GM18907 (cell line): Measurements from ENCODE around the gene TMEM151B.

Experiments used
- ATAC-seq: cut with Tn5 transposase; IDR thresholded peaks from one replicate; pipeline ENCODE4 v1.9.1; 2021; ENCODE audit warnings: mild to moderate bottlenecking, moderate library complexity; ENCODE audit not compliant: unreplicated experiment

Gene TMEM151B

DNA sequence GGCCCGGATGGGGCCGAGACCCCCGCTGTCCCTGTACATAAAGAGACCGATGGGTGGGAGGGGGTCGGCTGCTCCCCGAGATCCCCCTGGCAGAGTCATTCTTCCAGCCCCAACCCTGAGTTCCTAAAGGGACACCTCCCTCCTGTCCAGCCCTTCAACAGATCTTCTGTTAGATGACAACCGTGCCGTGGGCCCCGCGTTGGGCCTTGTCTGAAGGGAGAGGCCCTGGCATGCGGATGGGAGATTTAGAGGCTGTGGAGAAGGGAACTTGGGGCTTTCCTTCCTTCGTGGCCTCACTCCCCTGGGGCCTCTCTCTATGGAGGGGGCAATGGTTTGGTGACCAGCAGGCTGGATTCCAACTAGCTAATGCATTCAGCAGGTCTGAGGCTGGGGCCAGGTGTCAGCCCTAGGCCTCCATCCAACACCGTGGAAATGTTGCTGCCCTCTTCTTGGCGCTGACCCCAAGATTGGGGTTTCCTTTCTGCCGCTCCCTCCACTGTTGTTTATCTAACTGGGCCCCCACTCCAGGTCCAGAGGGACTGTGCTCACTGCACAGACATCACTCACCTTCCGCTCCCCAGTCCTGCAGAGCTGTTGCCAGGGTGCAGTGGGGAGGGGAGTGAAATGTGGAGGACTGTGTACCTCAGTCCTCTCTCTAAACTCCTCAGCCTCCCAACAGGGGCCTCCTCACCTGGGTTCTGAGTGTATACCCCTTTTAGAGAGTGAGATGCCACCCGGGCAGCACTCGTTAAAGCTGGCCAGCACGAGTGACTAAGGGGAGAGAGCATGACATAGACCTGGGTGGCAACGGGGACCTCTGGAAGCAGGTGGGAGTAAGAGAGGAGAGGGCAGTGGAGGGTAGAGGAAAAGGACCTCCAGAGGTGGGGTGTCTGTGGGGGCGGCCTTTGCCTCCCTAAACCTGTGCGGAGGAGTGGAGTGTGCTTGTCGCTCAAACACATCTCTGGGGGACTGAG, 6.7 kb downstream of the TMEM151B start:
- ATAC-seq: no peak

DNA sequence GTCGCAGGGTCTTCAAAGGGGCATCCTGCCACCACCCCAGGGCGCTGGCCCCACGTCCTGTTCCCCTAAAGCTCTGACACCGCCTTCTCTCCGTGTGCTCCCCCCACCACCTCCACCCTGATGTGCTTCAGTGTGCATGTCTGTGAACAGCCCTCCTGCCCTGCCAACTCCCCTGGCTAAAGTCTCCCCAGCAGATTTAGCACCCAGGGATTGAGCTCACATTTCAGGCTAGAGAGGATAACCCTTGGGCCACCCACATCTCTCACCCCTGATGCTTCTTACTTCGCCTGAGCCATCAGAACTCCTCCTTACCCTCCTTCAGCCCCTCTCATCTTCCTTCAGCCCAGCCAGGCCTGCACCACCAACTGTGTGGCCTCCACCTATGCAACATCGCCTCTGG, 7.5 kb downstream of the TMEM151B start:
- ATAC-seq: no peak

DNA sequence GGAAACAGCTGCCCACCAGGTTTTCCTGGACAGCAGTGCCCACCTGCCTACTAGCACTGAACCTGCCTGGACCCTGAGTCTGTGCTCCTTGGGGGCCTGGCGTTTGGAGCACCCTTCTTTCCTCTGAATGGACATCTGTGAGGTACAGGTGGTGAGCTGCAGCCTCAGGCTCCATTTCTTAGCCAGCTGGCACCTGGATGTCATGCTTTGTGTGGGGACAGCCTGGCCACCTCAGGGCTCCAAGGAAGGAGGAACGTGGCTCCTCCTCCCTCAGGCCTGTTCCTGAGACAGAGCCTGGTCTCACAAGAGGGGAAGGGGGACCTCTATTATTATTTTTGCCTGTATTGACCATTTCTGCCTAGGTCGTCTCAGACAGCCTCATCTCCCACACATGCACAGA, 8.1 kb downstream of the TMEM151B start:
- no peak for ATAC-seq

DNA sequence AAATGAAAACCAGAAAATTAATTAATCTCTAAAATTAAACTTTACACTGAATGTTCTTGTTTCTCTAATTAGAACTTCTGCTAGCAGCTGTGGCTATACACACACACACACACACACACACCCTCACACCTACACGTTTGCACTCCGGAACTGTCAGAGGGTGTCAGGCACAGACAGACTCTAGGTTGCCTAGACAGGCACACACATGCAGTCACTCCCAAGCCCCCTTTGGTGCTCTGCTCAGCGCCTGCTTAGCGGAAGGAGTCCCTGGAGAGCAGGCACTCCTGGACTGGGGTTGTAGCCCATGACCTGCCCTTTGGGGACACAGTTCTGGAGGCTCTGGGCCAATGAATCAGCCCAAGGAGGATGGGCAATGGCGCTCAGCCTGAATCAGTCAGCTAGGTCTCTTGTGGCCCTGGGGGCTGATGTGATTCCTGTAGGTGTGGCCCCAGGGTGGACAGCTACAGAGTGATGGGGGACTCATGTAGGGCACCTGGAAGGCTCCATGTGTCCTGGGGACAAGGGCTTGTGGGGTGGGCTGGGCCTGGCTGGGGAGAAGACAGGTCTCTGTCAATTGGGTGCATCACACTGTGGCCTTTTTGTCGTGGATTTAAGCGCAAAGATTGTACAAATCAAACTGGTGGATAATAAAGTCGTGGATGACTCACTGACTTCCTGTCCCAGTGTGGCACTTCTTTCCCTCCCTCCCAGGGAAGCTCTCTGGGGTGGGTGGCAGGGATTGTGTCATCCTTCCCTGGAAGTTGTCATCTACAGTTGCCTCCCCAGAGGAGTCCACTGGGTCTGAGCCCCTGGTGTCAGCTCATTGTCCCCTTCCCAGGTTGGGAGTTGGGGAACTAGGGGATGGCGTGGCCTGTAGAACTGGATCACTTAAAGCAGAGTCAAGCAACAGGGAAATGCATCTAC, 8.8 kb downstream of the TMEM151B start:
- ATAC-seq: no peak

DNA sequence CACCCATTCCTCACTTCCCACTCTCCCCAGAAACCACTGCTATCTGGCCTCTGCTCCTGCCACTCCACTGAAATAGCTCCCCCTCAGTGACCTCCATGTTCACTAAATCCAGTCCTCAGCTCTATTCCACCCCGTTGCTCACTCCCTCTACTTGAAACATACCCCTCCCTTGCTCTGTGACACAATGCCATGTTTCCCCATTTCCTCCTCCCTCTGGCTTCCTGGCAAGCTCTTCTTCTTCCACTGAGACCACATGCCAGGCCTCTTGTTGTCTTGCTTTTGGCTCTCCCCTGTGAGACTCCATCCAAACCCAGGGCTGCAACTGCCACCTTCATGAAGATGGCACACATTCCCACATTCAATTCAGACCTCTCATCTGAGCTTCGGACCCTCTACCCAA, 13.9 kb downstream of the TMEM151B start:
- ATAC-seq: no peak

DNA sequence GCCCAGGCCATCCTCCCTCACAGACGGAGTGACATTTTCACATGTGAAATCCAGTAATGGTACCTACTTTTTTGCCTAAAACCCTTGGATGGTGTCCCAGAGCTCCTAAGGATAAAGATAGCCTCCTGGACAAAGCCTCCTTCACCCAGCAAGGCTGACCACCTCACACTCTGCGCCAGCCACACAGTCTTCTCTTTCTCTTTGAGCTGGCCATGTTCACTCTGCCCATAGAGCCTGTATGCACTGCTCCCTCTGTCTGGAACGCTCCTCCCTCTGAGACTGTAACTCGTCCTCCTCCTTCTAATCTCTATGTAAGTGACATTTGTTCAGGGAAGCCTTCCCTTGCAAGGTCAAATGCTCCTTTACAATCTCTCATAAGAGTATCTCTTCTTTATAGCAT, 14.6 kb downstream of the TMEM151B start:
- no peak for ATAC-seq

DNA sequence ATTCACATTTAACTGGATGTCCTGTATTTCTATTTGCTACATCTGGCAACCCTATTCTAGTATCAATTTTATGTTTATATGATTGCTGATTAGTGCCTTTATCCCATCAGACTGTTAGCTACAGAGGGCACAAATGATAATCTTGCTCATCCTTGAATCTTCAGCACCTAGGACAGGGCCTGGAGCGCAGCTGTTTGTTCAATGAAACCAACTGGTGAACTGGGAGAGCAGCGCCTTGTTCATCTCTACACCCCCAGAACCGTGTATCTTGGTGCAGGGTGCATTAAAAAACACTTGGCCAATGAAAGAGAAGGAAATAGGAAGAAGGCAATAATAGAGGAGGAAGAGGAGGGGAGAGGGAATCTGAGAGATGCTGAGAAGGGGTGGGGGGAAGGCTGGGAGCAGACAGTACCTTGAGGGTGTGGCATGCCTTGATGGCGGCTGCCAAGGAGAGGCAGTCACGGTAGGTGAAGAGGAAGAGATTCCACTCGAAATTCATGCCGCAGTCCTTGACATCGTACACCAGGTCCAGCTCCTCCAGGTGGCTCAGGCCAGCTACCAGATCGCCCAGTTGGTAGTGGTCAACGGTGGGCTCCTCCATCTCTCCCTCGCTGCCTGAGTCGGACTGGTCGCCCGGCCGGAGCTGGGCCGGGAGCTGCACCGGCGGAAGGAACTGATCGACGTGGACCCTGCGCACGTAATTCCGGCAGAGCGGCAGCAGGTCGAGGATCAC, 15.5 kb downstream of the TMEM151B start:
- ATAC-seq: no peak

DNA sequence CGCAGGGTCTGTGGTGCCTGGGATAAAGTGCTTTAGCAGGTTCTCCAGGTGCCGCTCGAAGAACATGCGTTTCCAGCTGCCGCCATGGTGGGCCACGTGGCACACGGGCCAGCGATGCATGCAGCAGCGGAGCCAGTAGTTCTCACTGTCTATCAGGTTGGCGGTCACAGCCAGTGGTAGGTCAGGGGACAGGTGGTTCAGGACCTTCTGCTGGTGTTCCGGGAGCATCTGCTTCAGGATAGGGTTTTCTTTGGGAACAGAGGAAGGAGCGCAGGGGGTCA, 16.0 kb downstream of the TMEM151B start:
- ATAC-seq: no peak

DNA sequence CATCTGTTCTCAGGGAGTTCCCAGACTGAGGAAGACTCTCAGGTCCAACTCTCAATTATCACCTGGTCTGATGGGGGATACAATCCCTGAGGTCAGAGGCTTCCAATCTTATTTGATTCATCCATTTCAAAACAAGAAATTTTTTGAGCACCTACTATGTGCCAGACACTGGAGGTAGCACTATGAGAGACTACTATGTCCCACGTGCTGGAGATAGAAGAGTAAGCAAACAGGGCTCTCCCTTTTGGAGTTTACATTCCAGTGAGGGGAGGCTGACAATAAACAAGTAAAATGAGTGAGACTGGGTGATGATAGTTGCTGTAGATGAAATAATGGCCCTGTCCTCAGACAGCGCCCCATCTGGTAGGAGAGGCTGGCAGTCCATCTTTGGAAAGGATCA, 16.5 kb downstream of the TMEM151B start:
- ATAC-seq: no peak

DNA sequence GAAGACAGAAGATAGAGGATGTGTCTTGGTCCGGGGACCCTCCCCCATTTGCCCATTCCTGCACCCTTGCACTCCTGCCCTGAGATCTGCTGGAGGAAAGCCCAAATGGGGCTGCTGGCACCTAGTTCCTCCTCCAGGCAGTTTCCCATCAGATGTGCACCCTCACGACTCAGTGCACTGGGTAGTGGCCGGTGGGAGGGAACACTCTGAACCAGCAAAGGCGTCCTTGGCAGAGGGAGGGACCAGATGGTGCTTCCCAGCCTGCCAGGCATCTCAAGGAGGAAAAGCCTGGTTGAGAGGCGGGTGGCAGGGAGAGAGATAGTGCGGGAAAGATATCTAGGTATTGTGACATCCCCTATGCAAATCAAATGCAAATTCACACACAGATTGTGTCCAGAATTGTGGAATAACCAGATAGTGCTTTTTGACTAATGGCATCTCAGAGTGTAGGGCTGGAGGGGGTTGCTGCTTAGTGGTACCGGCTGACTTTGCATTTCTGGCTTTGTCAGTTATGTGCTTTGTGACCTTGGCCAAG, 19.5 kb downstream of the TMEM151B start:
- no peak for ATAC-seq

DNA sequence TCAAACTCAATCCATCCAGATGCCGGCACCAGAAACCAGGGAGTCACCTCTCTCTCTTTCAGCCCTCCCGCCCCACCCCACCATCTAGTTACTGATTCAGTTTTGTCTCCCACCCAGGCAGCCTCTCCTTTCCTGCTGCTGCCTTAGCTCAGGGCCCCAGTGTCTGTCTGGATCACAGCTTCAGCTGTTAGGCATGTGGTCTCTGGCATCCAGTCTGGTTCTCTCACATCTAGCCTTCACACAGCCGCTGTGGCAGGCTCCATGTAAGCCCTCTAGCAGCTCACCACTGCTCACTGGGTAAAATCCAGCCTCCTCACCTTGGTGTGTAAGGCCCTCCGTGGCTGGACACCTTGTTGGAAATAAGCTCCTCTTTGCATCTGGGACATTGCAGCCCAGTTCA, 21.6 kb downstream of the TMEM151B start:
- no peak for ATAC-seq

DNA sequence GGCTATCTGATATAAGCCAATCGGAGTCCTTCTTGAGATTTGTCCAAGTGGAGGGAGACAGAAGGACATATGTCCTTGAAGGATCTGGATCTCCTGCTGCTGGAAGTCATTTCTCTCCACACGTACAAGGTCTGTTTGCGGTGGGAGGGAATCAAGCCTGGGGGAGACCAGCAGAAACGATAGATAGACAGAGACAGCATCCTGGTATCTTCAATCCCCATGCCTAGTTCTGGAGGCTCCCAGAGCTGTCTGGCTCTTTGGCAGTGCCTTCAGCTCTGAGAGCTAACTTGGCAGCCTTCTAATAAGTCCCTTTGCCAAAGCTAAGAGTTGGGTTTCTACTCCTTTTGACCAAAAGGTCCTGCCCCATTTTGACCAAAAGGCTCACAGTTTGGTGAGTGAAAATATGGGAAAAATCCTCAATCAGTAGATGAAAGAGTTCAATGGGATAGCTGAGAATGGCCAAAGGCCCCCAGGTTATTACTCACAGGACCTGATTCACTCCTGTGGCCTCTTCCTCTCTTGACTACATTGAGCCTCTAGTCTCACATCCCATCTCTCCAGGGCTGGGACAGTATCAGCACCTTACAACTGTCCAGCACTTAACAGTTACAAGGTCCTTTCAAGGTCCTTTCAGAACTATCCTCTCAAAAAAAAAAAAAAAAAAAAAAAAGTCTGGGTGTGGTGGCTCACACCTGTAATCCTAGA, 22.6 kb downstream of the TMEM151B start:
- no peak for ATAC-seq

DNA sequence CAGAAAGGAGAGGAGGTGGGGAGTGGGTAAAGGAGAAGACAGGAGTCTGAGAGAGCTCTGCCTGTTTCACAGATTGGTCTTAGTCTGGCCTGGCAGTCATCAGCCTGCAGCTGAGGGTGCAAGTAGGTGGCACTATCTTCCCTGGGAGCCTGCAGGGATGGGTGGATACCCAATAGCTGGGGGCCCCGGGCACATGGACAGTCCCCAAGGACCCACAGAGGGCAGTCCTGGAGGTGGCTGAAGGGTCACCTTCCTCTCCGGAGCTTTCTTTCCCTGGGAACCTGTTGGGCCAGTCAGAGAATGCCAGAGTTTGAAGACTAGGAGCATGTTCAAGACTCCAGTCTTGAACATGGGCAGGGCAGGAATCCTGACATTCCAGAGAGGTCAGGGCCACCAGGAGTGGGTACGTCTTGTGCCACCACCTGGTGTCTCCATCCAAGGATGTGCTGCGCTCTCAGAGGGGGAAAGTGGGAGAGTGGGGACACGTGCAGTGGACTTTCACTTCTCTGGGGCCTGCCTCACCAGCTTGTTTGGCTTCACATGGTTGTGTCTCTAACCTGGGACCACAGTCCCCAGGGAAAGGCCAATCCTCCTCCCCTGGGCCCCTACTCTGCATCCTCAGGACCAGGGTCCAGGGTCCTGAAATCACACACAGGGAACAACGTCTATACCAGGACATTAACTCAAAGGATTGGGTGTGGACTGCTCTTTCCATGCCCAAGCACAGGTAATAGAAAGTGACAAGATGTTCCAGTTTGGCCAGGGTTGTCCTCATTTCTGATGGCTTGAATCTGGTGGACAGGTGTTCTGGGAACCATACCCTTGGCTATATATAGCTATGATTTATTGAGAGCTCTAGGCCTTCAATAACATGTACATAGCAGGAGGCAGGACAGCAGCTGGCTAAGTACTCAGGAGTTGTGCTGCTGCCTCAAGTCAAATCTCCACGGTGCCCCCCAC, 24.9 kb downstream of the TMEM151B start:
- no peak for ATAC-seq

DNA sequence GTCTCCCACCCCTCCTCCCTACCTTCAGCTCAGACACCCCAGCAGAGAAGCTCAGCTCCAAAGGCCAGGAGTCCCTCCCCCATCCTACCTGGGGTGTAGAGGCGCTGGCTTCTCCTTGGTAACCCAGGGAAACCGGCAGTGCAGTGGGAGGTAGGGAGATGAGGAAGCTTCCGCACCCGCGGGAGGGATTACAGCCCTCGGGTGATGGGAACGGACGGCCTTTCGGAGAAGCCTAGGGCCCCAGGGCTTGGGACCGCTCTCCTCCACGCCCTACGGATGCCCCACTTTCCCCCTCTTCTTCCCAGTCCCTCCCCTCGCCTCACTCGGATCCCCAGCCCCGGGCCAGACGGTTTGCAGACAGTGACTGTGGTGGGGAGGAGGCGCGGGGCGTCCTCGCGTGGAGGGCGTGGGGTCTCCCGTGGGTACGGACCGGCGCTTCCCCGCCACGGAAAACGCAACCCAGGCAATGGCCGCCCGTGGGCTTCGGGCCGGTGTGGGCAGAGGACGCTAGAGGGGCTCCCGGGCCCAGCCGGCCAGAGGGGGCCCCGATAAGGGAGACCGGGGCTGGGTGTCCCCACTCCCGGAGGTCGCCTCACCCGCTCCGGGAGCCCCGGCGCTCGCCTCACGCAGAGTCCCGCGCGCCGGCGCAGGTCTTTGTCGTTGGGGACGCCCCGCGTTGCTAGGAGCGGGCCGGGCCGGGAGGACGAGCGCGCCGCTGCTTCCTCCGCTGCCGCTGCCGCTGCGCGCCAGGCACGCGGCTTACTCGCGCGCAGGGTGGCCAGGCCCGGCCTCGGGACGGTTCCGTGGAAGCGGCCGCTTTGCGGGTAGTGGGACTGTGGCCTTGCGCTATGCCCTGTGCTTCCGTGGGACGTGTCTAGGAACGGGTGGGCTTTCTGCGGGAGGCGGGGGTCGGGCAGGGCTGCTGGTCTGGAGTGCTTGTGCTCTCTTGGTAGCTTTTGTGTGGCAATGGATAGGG, 27.1 kb downstream of the TMEM151B start:
- ATAC-seq: no peak

DNA sequence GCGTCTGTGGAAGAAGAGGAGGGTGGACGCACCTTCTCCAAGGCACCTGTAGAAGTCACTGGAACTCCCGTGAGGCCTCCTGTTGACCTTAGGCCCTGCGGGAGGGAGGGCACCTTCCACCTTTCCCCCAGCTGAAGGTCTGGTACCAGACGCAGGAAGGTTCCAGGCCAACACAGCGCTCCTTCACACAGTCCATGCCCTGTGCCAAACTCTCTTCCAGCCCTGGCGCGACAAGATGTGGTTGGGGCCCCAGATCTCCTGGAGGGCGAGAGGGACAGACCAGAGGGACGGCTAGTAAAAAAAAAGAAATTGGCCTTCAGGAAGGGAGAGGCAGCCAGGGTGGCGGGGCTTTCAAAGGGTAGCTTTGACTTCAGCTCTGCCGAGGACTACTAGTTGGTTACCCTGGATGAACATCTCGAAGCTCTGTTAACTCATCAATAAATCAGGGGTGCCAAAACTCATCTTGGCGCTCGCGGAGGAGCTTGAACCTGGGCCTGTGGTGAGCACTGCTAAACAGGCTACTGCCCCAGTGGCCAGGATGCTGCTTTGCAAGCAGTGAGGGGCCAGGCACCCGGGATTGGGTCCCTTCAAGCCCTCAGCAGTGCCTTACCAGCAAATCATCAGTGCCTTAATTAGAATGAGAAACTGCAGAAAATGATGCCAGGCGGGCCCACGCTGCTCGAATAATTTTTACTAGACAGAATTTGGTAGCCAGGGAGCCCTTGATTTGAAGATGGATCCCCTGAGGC, 28.0 kb downstream of the TMEM151B start:
- ATAC-seq: no peak

DNA sequence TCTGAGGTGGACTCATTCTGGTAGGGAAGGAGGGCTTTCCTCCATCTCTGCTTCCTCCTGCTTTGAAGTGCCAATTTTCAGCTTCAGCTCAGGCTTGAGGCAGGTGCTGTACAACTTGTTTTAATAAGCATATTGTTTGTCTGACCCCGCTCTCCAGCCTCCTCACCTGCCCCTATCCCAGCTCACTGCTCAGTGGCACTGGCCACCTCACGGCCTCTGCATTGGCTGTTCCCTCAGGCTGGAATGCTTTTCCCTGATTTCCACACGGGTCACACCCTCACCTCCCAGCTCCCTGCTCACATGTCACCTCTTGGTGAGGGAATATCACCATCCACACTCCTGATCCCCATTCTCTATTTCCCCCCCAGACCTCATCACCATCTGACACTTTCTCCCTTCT, 28.6 kb downstream of the TMEM151B start:
- ATAC-seq: no peak

DNA sequence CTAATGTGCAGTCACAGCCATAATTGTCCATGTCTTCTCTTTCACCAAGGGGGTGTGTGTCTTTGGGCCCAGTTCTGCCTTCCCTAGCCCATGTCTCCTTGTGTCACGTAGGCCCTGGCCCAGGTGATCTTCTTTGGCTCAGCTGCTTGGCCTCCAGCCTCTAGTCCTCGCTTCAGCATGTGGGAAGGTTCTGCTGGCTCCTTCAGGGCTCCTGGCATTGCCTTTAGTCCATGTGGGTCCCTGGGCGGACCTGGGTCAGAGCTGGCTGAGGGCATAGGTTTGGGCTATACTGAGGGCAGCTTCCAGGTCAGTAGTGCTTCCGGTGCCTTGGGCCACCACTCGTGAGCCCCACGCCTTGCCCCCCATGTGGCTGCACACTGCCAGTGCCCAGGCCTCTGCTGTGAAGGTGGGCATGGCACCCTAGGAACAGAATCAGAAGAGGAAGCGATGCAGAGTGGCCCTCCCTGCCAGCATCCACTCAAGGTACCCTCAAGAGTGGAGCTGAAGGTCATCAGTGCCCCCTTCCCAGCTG, 30.1 kb downstream of the TMEM151B start:
- ATAC-seq: no peak
